ENCODE data around the gene OSBPL2.

DNA sequence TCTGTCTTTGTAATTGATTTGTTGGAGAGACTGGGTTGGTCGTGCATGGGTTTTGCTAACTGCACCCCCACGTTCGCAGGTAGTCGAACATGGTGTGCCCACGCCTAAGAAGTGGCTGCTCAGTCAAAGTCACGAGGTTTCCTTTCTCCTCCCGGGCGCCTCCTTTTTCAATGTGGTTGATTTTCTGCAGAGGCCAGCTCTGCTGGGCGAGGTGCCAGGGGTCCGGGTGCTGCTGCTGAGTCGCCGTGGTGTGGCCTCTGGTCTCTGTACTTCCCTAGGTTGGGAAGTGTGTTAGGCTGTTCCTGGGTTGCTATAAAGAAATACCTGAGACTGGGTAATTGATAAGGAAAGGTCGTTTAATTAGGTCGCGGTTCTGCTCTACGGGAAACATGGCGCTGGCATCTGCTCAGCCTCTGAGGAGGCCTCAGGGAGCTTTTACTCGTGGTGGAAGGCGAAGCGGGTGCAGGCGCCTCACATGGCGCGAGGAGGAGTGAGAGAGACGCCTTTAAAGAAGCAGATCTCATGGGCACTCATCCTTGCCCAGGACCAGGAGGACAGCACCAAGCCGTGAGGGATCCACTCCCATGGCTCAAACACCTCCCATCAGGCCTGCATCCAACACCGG, 14.1 kb downstream of the OSBPL2 start:
- TF ChIP-seq, protein P1, sequence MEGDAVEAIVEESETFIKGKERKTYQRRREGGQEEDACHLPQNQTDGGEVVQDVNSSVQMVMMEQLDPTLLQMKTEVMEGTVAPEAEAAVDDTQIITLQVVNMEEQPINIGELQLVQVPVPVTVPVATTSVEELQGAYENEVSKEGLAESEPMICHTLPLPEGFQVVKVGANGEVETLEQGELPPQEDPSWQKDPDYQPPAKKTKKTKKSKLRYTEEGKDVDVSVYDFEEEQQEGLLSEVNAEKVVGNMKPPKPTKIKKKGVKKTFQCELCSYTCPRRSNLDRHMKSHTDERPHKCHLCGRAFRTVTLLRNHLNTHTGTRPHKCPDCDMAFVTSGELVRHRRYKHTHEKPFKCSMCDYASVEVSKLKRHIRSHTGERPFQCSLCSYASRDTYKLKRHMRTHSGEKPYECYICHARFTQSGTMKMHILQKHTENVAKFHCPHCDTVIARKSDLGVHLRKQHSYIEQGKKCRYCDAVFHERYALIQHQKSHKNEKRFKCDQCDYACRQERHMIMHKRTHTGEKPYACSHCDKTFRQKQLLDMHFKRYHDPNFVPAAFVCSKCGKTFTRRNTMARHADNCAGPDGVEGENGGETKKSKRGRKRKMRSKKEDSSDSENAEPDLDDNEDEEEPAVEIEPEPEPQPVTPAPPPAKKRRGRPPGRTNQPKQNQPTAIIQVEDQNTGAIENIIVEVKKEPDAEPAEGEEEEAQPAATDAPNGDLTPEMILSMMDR (IDR thresholded peaks at IDR 0.05): no peak
- no peak for TF ChIP-seq POLR2AphosphoS5 (IDR thresholded peaks at IDR 0.05)
